HG02981 (cell line): ENCODE measurements around the gene FGF3.

ENCODE experiments used
- ATAC-seq: cut with Tn5 transposase; IDR thresholded peaks from one replicate; pipeline ENCODE4 v1.9.1; 2021; ENCODE audit warnings: mild to moderate bottlenecking, moderate library complexity; ENCODE audit not compliant: unreplicated experiment

Gene FGF3

GRCh38 chr11:69825037-69825834, 6.0 kb upstream of the FGF3 start:
- no peak for ATAC-seq

- no peak for ATAC-seq
Observed at GRCh38 chr11:69823641-69824265, 4.5 kb upstream of the FGF3 start.

- ATAC-seq = no peak
Observed at GRCh38 chr11:69822676-69823494, 3.7 kb upstream of the FGF3 start.

GRCh38 chr11:69821511-69822040, 2.4 kb upstream of the FGF3 start:
- ATAC-seq = no peak

GRCh38 chr11:69820441-69820840, 1.2 kb upstream of the FGF3 start:
- ATAC-seq = no peak

- ATAC-seq = no peak
Observed at GRCh38 chr11:69819541-69820070, 390 bp upstream of the FGF3 start.

GRCh38 chr11:69818231-69818602, 999 bp downstream of the FGF3 start:
- ATAC-seq = no peak

GRCh38 chr11:69817265-69818230, 1.7 kb downstream of the FGF3 start:
- ATAC-seq = no peak

- ATAC-seq = no peak
Observed at GRCh38 chr11:69816671-69817070, 2.5 kb downstream of the FGF3 start.

- ATAC-seq = no peak
Observed at GRCh38 chr11:69815973-69816372, 3.2 kb downstream of the FGF3 start.

- no peak for ATAC-seq
Observed at GRCh38 chr11:69814902-69815301, 4.3 kb downstream of the FGF3 start.

- no peak for ATAC-seq
Observed at GRCh38 chr11:69814411-69814810, 4.8 kb downstream of the FGF3 start.

- no peak for ATAC-seq
Observed at GRCh38 chr11:69813839-69814238, 5.4 kb downstream of the FGF3 start.

GRCh38 chr11:69812946-69813345, 6.3 kb downstream of the FGF3 start:
- no peak for ATAC-seq

- ATAC-seq = no peak
Observed at GRCh38 chr11:69812256-69812655, 7.0 kb downstream of the FGF3 start.

- no peak for ATAC-seq
Observed at GRCh38 chr11:69811431-69811830, 7.8 kb downstream of the FGF3 start.

- ATAC-seq = no peak
Observed at GRCh38 chr11:69810289-69811118, 8.7 kb downstream of the FGF3 start.

- no peak for ATAC-seq
Observed at GRCh38 chr11:69808667-69809086, 10.5 kb downstream of the FGF3 start.
